GM19025 (cell line): ENCODE data around the gene C11orf91.
"Not testable (repeated sequence)": the region's sequence is repeated elsewhere in the genome, so short reads cannot be mapped to it uniquely, and the experiment has no call there.

Experiments used
- ATAC-seq: cut with Tn5 transposase; IDR thresholded peaks from one replicate; pipeline ENCODE4 v1.9.1; 2021; ENCODE audit warnings: mild to moderate bottlenecking, low read depth, moderate library complexity; ENCODE audit not compliant: unreplicated experiment

Gene C11orf91

GRCh38 chr11:33700502-33701271 lies at the start of gene C11orf91:
C11orf91 (minus strand) TSS chr11:33700826; CDS start chr11:33700740, 86 bp downstream.
- ATAC-seq, result peak; percentile 96

GRCh38 chr11:33747979-33748378 lies 47.4 kb upstream of the C11orf91 start:
- no peak for ATAC-seq

- ATAC-seq, result no peak
Measured at GRCh38 chr11:33743291-33743690, 42.7 kb upstream of the C11orf91 start.

- ATAC-seq, result no peak
Measured at GRCh38 chr11:33742249-33742851, 41.7 kb upstream of the C11orf91 start.

GRCh38 chr11:33741806-33742205 lies 41.2 kb upstream of the C11orf91 start:
- no peak for ATAC-seq

GRCh38 chr11:33737362-33737821 lies 36.8 kb upstream of the C11orf91 start:
- ATAC-seq, result no peak

- ATAC-seq, result peak; percentile 52
Measured at GRCh38 chr11:33736148-33736812, 35.7 kb upstream of the C11orf91 start, which contains the start of gene CD59. CD59 (minus strand) TSS chr11:33736423; CDS start chr11:33722445, 13,978 bp downstream.

GRCh38 chr11:33735271-33736147 lies 34.9 kb upstream of the C11orf91 start:
- ATAC-seq, result peak; percentile 60

GRCh38 chr11:33734441-33735270 lies 34.0 kb upstream of the C11orf91 start:
- no peak for ATAC-seq

- no peak for ATAC-seq
Measured at GRCh38 chr11:33733980-33734379, 33.4 kb upstream of the C11orf91 start.

- ATAC-seq, result no peak
Measured at GRCh38 chr11:33731723-33732531, 31.3 kb upstream of the C11orf91 start.

GRCh38 chr11:33730716-33731115 lies 30.1 kb upstream of the C11orf91 start:
- no peak for ATAC-seq

- not testable (repeated sequence) for ATAC-seq
Measured at GRCh38 chr11:33729072-33729664, 28.5 kb upstream of the C11orf91 start.

GRCh38 chr11:33727539-33727938 lies 26.9 kb upstream of the C11orf91 start:
- not testable (repeated sequence) for ATAC-seq

GRCh38 chr11:33725496-33725895 lies 24.9 kb upstream of the C11orf91 start:
- ATAC-seq, result no peak

GRCh38 chr11:33724644-33725035 lies 24.0 kb upstream of the C11orf91 start:
- ATAC-seq, result no peak

- ATAC-seq, result no peak
Measured at GRCh38 chr11:33723238-33723881, 22.7 kb upstream of the C11orf91 start.
